Osteocyte (in vitro differentiated cells): ENCODE results near the gene KRTAP4-9. TPM values are rescaled to one million over a fixed set of nuclear protein-coding genes. Genes with fewer than 3 reads are reported as not detected.
"Not testable (repeated sequence)": the region's sequence is repeated elsewhere in the genome, so short reads cannot be mapped to it uniquely, and the experiment has no call there.

ENCODE experiments used
- DNase-seq: peaks from one replicate; pipeline ENCODE4 v3.0.0; 2021; ENCODE audit warnings: mixed read lengths; ENCODE audit not compliant: unreplicated experiment; ENCODE audit errors: extremely low spot score
- H3K27ac Mint-ChIP-seq: one replicate; pipeline ENCODE4 v1.8.0; 2021; ENCODE audit warnings: mild to moderate bottlenecking, mixed read lengths; ENCODE audit not compliant: unreplicated experiment
- H3K27me3 Mint-ChIP-seq: one replicate; pipeline ENCODE4 v1.8.0; 2021; ENCODE audit warnings: mixed read lengths; ENCODE audit not compliant: unreplicated experiment
- H3K36me3 Mint-ChIP-seq: one replicate; pipeline ENCODE4 v1.8.0; 2021; ENCODE audit warnings: mixed read lengths; ENCODE audit not compliant: unreplicated experiment
- H3K4me1 Mint-ChIP-seq: one replicate; pipeline ENCODE4 v1.8.0; 2021; ENCODE audit warnings: mixed read lengths; ENCODE audit not compliant: unreplicated experiment
- H3K4me3 Mint-ChIP-seq: one replicate; pipeline ENCODE4 v1.8.0; 2021; ENCODE audit warnings: mild to moderate bottlenecking, moderate library complexity, mixed read lengths; ENCODE audit not compliant: unreplicated experiment
- H3K9me3 Mint-ChIP-seq: one replicate; pipeline ENCODE4 v1.8.0; 2021; ENCODE audit warnings: mixed read lengths; ENCODE audit not compliant: unreplicated experiment
- total RNA-seq: library from RNA; stranded (reverse); gene quantifications from 2 replicates; pipeline ENCODE4 v1.2.1, GENCODE V29; 2021
- TF ChIP-seq, protein P1 (sequence below): fragments of 200-600 bp; sonication (generic); IDR thresholded peaks from 2 replicates; pipeline ENCODE4 v1.5.0; 2021; ENCODE audit warnings: antibody characterized with exemption, mild to moderate bottlenecking, moderate library complexity

KRTAP4-9 gene
- total RNA-seq, 1 donor from 2014 or later, result not detected

DNA sequence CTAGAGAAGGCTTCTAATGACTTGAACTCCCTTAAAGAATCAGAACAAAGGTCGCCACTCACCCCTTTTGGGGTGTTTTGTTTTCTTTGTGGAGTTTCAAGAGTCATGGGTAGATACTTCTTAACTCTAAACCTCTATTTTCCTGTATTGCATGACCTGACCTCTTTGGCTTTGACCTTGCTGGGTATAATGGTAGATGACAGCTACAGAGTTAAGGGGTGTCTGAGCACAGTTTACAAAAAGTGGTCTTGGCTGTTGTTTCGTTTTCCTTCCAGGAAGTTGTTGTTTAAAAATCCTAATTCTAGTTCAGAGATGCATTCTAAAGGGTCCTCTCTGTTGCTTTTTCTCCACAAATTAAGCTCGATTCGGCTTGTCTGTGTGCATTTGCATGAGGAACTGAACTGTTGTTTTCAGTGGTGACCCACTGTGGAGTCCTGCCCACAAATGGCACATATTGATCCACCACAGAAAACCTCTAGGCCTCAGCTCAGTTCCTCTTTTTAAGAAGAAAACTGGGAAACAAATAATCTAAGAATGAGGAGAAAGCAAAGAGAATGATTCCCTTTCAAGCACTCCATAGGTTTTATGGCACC is 16.3 kb upstream of the KRTAP4-9 start:
- H3K36me3 Mint-ChIP-seq, H3K27ac Mint-ChIP-seq, H3K4me3 Mint-ChIP-seq, H3K9me3 Mint-ChIP-seq, H3K27me3 Mint-ChIP-seq, DNase-seq, H3K4me1 Mint-ChIP-seq: not testable (repeated sequence)

DNA sequence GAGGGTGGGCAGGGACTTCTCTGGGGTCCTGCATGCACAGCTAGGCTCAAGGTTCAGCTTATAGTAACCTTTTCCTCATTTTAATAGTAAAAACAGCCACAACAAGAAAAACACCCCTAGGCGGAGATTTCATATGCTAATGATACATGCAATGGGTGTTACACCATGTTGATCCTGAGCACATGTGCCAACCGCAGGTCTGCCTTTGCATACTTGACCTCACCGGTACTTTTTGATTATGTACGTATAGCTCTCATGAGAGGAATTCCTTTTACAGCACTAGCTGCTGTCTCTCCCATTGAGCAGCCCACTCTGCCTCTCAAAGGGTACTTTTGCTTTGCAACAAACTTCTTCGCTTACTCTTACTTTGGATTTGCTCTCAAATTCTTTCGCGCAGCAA is 9.1 kb upstream of the KRTAP4-9 start:
- TF ChIP-seq, protein P1, sequence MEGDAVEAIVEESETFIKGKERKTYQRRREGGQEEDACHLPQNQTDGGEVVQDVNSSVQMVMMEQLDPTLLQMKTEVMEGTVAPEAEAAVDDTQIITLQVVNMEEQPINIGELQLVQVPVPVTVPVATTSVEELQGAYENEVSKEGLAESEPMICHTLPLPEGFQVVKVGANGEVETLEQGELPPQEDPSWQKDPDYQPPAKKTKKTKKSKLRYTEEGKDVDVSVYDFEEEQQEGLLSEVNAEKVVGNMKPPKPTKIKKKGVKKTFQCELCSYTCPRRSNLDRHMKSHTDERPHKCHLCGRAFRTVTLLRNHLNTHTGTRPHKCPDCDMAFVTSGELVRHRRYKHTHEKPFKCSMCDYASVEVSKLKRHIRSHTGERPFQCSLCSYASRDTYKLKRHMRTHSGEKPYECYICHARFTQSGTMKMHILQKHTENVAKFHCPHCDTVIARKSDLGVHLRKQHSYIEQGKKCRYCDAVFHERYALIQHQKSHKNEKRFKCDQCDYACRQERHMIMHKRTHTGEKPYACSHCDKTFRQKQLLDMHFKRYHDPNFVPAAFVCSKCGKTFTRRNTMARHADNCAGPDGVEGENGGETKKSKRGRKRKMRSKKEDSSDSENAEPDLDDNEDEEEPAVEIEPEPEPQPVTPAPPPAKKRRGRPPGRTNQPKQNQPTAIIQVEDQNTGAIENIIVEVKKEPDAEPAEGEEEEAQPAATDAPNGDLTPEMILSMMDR, result no peak
- no peaks in the 10 kb centered on the region for H3K9me3 Mint-ChIP-seq
- no peak overlapping the region for H3K4me3 Mint-ChIP-seq
- no peaks in the 10 kb centered on the region for H3K36me3 Mint-ChIP-seq
- H3K4me1 Mint-ChIP-seq, result peaks cover 35% of the 10 kb centered on the region
- H3K27me3 Mint-ChIP-seq, result no peaks in the 10 kb centered on the region
- H3K27ac Mint-ChIP-seq, result no peak overlapping the region
- no peak for DNase-seq

DNA sequence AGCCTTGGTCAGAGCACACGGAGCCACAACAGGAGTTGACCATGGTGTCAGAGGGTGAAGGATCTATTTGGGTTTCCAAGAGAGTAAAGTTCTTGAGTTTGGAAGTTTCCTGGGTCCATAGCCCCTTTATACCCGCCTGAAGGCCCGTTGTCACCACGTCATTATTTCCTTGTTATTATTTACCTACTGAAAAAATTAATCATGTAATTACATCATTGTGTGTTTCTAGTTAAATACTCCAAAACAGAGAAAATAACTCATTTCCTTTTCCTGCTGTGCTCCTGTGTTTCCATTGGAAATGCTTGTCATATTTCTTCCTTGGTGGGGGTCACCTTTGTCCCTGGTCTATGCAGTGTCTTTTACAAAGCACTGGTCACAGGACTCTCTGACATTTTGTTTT is 7.1 kb upstream of the KRTAP4-9 start, which contains the start of gene KRTAP4-8:
Gene KRTAP4-8 (minus strand): TSS at position 101 of the 400 bp plus-strand sequence. CDS start 58 bp downstream, at position 43.
- TF ChIP-seq, protein P1, result no peak
- no peaks in the 10 kb centered on the region for H3K9me3 Mint-ChIP-seq
- H3K4me3 Mint-ChIP-seq, result no peak within 1 kb of the TSS
- DNase-seq, result no peak
- H3K36me3 Mint-ChIP-seq, result no peaks in the 10 kb centered on the region
- no peaks in the 10 kb centered on the region for H3K27me3 Mint-ChIP-seq
- H3K27ac Mint-ChIP-seq, result peak within 1 kb of the TSS; percentile 73
- H3K4me1 Mint-ChIP-seq, result peaks cover 36% of the 10 kb centered on the region

DNA sequence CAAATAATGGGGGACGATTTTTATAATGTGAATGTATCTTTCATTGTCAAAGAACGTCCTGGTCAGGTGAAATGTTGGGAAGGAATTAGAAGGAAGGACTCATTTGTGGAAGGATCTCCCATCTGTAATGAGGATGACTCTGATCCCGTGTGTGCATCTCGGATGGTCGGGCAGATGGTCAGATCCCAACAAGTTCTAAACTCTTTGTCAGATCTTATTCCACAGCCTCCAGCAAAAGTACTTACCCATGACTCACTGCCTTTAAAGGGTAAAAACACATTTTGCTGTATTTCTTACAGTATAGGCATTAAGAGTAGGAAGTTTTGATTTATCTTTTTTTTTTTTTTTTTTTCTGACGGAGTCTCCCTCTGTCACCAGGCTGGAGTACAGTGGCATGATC is 6.7 kb upstream of the KRTAP4-9 start:
- Mint-ChIP-seq H3K4me1 (peaks cover 40% of the 10 kb centered on the region), H3K36me3 (no peaks in the 10 kb centered on the region), H3K4me3 (no peak overlapping the region), H3K9me3 (no peaks in the 10 kb centered on the region), H3K27me3 (no peaks in the 10 kb centered on the region), H3K27ac (peak overlapping the region; percentile 73)
- TF ChIP-seq, protein P1, result no peak
- no peak for DNase-seq

DNA sequence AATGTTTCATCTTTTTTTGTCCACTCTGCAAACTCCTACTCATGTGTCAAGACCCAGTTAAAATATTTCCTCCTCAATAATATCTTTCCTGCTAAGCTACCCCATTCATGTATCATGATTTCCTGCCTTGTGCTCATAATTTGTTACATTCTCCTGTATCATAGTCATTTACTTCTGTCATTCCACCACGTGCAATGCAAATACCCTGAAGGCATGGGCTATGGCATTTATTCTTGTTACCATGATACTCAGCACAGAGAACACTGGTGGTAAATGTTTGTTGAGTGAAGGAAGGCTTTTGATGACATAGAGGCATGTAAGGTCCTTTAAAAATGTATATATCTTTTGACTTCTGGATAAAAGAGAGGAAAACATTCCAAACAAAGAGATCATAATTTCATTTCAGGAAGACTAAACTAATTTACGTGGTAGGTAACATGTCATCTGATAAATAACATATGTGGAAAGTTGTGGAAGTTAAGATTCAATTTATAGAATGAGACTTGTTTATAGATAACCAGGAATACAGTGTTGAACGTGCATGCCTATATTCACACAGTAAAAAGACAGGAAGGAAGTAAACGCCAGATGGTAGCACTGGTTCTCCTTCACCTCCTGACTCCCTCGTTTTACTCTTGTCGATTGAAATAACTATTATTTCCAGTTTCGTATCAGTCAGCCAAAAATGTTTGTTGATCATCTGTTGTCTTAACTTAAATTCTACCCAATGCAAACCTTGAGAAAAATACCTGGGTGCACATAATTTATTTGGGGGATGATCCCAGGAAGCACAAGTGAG is 5.3 kb upstream of the KRTAP4-9 start:
- not testable (repeated sequence) for H3K36me3 Mint-ChIP-seq, H3K9me3 Mint-ChIP-seq, H3K4me3 Mint-ChIP-seq, DNase-seq, H3K27me3 Mint-ChIP-seq
- Mint-ChIP-seq H3K4me1 (peaks cover 53% of the 10 kb centered on the region), H3K27ac (peak overlapping the region; percentile 79)

DNA sequence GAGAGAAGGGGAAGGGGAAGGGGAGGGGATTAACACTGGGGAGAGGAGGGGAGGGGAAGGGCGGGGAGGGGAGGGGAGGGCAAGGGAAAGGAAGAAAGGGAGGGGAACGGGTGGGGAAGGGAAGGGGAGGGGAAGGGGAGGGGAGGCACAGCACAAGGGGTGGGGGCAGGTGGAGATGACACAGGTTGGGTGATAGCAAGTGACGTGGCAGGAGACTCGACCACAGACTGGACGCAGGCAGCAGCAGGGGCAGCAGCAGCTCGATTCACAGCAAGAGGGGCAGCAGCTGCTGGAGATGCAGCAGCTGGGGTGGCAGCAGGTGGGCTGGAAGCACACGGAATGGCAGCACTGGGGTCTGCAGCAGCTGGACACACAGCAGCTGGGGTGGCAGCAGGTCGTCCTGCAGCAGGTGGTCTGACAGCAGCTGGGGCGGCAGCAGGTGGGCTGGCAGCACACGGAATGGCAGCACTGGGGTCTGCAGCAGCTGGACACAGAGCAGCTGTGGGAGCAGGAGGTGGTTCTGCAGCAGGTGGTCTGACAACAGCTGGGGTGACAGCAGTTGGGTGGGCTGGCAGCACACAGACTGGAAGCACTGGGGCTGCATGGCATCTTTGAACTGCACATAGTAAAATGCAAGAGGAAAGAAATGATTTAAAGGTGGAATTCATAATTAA is 3.5 kb upstream of the KRTAP4-9 start, which contains the start of gene KRTAP4-16:
Gene KRTAP4-16 (minus strand): TSS at position 624 of the 674 bp plus-strand sequence. CDS start 0 bp downstream, at position 624.
- Mint-ChIP-seq H3K4me3 (no peak within 1 kb of the TSS), H3K27ac (no peak within 1 kb of the TSS), H3K9me3 (no peaks in the 10 kb centered on the region), H3K27me3 (no peaks in the 10 kb centered on the region), H3K4me1 (peaks cover 57% of the 10 kb centered on the region), H3K36me3 (no peaks in the 10 kb centered on the region)
- TF ChIP-seq, protein P1, result no peak
- no peak for DNase-seq
